Subcutaneous abdominal adipose tissue (tissue), 5 donors: ENCODE measurements around the gene RELA.

Experiments
- H3K27ac ChIP-seq: one replicate; pipeline ENCODE4 v1.7.0; 2013; ENCODE audit warnings: low read depth, mild to moderate bottlenecking, inconsistent platforms, low read length, moderate library complexity
- H3K27me3 ChIP-seq, 5 donors: one replicate each; pipeline ENCODE4 v1.7.0; 2013; ENCODE audit warnings: low read length in 5 of 5, inconsistent platforms in 1 of 5; ENCODE audit not compliant: control insufficient read depth in 5 of 5, insufficient read depth in 4 of 5
- H3K36me3 ChIP-seq, 5 donors: one replicate each; pipeline ENCODE4 v1.7.0; 2013; ENCODE audit warnings: low read length in 5 of 5; ENCODE audit not compliant: control insufficient read depth in 5 of 5, insufficient read depth in 5 of 5
- H3K4me1 ChIP-seq, 5 donors: one replicate each; pipeline ENCODE4 v1.7.0; 2013; ENCODE audit warnings: low read length in 5 of 5, mild to moderate bottlenecking in 3 of 5, moderate library complexity in 1 of 5; ENCODE audit not compliant: control insufficient read depth in 5 of 5, insufficient read depth in 5 of 5
- H3K4me3 ChIP-seq, 5 donors: one replicate each; pipeline ENCODE4 v1.7.0; 2013; ENCODE audit warnings: low read length in 5 of 5, low read depth in 1 of 5
- H3K9ac ChIP-seq, 5 donors: one replicate each; pipeline ENCODE4 v1.7.0; 2013; ENCODE audit warnings: low read length in 5 of 5, mild to moderate bottlenecking in 4 of 5, moderate library complexity in 3 of 5
- H3K9me3 ChIP-seq, 5 donors: one replicate each; pipeline ENCODE4 v1.7.0; 2013; ENCODE audit warnings: low read length in 5 of 5; ENCODE audit not compliant: control insufficient read depth in 5 of 5
- donor health status: healthy.
- donor health status: healthy.
- donor health status: healthy.
- donor health status: healthy.
- donor health status: healthy.

RELA gene

DNA sequence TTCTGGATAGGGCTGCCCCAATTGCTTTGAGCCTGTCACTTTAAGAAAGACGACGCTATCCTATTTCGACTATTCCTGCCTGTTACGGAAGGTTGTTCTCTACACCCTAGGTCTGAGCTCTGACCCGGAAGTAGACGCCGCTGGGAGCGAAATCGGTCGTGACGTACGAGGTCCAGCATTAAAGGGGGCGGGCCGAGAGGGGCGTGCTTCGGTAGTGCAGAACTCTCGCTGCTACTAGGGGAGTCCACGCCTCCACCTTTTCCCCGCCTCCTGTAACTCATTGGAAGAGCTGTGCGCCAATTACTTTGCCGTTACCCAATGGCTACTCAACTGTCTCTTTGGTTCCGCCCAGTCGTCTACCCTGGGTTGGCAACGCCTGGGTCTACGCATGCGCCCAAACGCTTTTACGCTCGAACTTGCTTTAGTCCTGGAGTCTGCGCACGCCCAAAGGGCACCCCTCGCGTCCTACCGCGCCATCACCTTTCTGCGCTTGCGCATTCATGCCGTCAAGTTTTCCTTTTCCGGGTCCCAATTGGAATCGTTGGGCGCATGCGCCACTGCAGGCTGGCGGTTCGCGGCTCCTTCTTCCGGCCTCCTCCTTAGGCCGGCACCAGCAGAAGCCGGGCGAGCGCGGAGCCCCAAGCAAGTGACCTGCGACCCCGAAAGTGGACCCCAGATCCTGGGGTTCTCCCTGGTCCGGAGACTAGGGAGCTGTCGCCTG lies 47.3 kb downstream of the RELA start, which contains the start of gene PCNX3:
PCNX3 (plus strand) TSS at position 548 of the 721 bp plus-strand sequence. CDS start 536 bp downstream, outside the sequence.
- peak within 1 kb of the TSS; percentile 82 to 90 (median 88) for H3K9ac ChIP-seq
- peaks cover 0 to 53% (median 45%) of the 10 kb centered on the region in 5 donors for H3K36me3 ChIP-seq
- H3K4me1 ChIP-seq: peaks cover 10 to 58% (median 47%) of the 10 kb centered on the region in 5 donors
- H3K4me3 ChIP-seq: peak within 1 kb of the TSS; percentile 79 to 98 (median 89)
- H3K27ac ChIP-seq: peak within 1 kb of the TSS; percentile 91
- no peaks in the 10 kb centered on the region for H3K9me3 ChIP-seq
- no peaks in the 10 kb centered on the region for H3K27me3 ChIP-seq

DNA sequence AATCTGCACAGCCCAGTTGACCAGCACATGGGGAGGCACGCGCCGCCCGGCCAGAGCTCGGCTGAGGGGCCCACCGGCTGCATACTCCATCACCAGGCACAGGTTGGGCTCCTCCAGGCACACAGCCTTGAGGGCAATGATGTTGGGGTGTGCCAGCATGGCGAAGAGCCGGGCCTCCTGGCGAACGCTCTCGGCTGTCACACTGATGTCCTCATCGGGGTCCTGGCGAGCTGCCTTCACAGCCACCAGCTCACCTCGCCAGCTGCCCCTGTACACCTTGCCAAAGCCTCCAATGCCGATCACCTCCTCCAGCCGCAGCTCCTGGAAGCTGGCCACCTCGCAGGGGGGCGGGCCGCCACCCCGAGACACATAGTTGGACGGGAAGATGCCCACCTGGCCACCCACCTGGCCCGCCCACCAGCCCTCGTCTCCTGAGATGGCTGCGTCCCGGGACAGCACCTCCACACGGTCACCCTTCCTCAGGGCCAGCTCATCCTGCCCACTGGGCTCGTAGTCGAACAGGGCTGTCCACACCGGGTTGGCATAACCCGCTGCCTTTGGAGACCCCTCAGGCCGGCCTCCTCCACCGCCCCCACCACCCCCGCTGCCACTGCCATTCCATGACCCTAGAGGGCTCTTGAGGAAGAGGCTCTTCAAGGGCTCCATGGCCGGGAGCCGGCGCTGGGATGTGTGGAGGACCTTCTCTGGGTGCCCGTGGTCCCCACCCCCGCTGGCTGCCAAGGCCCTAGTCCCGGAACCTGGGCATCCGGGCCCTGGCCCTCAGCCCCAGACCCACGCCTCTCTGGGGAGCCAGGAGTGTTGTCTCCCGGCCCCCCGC lies 49.4 kb downstream of the RELA start:
- Histone ChIP-seq H3K27me3 (no peaks in the 10 kb centered on the region), H3K4me1 (peaks cover 10 to 77% (median 63%) of the 10 kb centered on the region in 5 donors), H3K36me3 (peaks cover 0 to 50% (median 30%) of the 10 kb centered on the region in 5 donors), H3K9ac (peak overlapping the region in 4 of 5 donors; percentile 60 to 92 (median 90)), H3K4me3 (peak overlapping the region; percentile 66 to 95 (median 78)), H3K27ac (peak overlapping the region; percentile 91), H3K9me3 (no peaks in the 10 kb centered on the region)

DNA sequence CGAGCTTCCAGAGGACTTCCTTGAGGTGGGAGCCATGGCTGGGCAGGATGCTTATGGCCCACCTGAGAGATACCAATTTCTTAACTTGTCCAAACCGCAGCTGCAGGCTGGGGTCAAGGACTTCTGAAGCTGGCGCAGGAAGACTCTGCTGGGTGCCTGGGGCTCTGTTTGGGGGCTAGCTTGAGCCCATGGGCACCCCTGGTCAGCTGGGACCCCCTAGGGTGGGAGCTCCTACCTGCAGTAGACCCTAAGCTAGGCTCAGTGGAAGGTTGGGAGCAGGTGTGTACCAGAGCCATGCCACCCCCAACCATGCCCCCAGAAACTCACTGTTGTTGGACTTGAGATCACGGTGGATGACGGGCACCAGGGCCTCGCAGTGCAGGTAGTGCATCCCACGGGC lies 50.0 kb downstream of the RELA start:
- Histone ChIP-seq H3K9ac (peak overlapping the region; percentile 22 to 92 (median 68)), H3K27me3 (no peaks in the 10 kb centered on the region), H3K36me3 (peaks cover 0 to 50% (median 30%) of the 10 kb centered on the region in 5 donors), H3K4me1 (peaks cover 10 to 83% (median 69%) of the 10 kb centered on the region in 5 donors), H3K27ac (peak overlapping the region; percentile 91), H3K4me3 (peak overlapping the region; percentile 66 to 95 (median 78)), H3K9me3 (no peaks in the 10 kb centered on the region)

DNA sequence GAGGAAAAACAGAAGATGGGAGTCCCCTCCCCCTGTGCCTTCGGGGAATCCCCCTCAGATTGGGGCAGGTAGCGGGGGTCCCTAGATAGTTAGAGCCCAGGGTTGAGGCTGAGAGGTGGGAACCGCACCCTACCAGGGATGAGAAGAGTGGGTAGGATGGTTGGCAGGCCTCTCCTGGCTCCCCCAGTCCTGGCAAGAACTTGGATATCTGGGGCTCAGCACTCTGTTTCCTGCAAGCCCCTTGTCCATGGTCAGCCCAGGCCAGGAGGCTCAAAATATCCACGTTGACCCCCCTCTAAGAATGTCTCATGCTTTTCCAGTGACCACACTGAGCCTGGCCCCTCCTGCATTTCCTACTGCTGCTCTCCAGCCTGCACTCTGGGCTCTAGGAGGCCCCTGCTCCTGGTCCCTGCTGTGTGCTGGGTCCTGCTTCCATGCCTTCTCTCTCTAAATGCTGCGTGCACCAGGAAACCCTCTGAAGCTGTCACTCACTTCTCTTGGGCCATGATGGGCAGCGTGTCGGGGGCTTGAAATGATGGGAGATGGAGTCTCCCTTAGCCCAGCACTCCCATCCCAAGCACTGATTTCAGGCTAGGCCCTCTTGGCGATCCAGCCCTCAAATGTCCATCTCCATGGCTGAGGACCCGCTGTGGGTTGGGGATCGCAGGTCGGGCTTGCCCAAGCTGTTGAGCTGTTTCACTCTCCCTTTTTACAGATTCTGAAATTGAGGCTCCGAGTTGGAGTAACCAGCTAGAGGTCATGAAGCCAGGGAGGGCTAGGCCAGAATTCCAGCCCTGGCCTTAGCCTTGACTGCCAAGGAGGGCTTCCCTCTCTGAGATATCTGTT lies 50.7 kb downstream of the RELA start:
- peaks cover 0 to 48% (median 30%) of the 10 kb centered on the region in 5 donors for H3K36me3 ChIP-seq
- H3K9me3 ChIP-seq: no peaks in the 10 kb centered on the region
- H3K4me3 ChIP-seq: peak overlapping the region; percentile 66 to 95 (median 78)
- peak overlapping the region; percentile 91 for H3K27ac ChIP-seq
- peak overlapping the region; percentile 22 to 92 (median 73) for H3K9ac ChIP-seq
- peaks cover 9 to 83% (median 70%) of the 10 kb centered on the region in 5 donors for H3K4me1 ChIP-seq
- H3K27me3 ChIP-seq: no peaks in the 10 kb centered on the region

DNA sequence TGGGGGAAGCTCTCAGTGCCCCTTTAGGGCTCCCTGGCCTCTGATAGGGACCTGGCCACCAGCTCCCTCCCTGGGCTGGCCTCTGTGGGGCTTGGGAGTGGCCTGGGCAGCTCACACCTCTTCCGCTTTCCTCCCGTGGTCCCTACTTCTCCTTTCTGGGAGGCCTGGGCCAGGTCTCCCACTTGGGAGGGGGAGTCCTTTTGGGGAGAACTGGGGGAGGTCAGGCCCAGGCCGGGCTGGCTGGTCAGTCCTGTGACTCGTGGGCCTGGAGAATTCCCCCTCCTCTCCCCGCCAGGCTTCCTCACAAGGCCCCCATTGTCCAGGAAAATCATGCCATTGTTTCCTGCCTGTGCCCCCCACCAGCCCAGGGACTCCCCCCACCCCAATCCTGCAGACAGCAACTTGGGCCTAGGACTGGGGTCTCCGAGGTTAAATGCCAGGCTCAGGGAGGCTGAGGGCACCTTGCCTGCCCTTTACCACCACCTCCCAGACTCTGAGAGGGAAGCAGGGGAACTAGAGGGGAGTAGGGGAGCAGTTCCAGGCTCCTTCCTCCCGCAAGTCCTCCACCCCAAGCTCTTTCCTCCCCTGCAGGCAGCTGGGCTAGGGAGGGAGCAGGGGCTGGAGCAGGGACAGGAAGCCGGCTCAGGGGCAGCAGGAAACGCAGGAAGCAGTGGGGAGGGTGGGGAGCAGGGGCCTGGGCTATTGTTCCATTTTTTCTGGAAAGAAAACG lies 51.5 kb downstream of the RELA start:
- H3K27me3 ChIP-seq: no peaks in the 10 kb centered on the region
- peak overlapping the region; percentile 91 for H3K27ac ChIP-seq
- H3K9me3 ChIP-seq: no peaks in the 10 kb centered on the region
- H3K4me1 ChIP-seq: peaks cover 4 to 80% (median 68%) of the 10 kb centered on the region in 5 donors
- peak overlapping the region; percentile 5 to 92 (median 59) for H3K9ac ChIP-seq
- peak overlapping the region; percentile 66 to 95 (median 78) for H3K4me3 ChIP-seq
- H3K36me3 ChIP-seq: peaks cover 0 to 50% (median 34%) of the 10 kb centered on the region in 5 donors

DNA sequence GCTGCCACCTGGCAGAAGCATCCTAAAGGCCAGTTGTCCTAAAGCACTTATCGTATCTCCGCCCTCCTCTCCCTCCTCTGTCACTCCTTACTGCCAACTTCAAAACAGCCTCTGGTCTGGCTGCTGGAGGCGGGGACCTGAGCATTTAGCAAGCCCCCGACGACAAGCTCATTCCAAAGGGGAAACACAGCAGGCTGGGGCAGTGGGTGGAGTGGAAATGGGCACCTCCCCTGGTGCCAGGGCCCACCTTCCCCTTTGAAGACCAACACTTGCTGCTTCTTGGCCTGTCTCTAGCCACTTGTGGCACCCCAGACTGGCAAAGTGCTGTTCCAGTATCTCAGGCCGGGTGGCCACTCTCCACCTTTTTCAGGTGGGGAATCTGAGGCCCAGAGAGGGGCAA lies 52.3 kb downstream of the RELA start:
- Histone ChIP-seq H3K27me3 (no peaks in the 10 kb centered on the region), H3K9ac (peak overlapping the region in 4 of 5 donors; percentile 5 to 90 (median 49)), H3K36me3 (peaks cover 0 to 58% (median 42%) of the 10 kb centered on the region in 5 donors), H3K9me3 (no peaks in the 10 kb centered on the region), H3K4me1 (peaks cover 4 to 78% (median 67%) of the 10 kb centered on the region in 5 donors), H3K27ac (peak overlapping the region; percentile 91), H3K4me3 (peak overlapping the region in 4 of 5 donors; percentile 17 to 95 (median 84))

DNA sequence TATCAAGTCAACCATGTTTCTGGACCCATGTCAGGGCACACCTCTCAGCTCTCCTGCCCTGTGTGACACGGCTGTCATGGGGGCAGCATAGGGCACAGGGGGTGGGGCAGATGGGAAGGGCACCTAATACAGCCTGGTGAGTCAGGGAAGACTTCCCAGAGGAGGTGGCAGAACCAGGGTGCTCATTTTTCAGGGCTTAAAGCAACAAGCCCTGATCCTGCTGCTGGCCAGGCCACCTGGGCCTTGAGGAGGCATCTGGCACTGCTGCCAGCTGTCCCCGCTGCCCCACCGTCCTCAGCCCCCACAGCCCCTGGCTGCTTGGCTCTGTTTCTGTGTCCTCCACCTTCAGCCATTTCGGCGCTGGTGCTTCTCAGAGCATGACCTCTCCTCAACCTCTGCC lies 53.1 kb downstream of the RELA start:
- Histone ChIP-seq H3K36me3 (peaks cover 0 to 65% (median 49%) of the 10 kb centered on the region in 5 donors), H3K4me1 (peaks cover 4 to 74% (median 64%) of the 10 kb centered on the region in 5 donors), H3K27ac (peak overlapping the region; percentile 91), H3K27me3 (no peaks in the 10 kb centered on the region), H3K9me3 (no peaks in the 10 kb centered on the region), H3K4me3 (peak overlapping the region in 2 of 5 donors; percentile 10 to 89), H3K9ac (peak overlapping the region in 1 of 5 donors; percentile 81)

DNA sequence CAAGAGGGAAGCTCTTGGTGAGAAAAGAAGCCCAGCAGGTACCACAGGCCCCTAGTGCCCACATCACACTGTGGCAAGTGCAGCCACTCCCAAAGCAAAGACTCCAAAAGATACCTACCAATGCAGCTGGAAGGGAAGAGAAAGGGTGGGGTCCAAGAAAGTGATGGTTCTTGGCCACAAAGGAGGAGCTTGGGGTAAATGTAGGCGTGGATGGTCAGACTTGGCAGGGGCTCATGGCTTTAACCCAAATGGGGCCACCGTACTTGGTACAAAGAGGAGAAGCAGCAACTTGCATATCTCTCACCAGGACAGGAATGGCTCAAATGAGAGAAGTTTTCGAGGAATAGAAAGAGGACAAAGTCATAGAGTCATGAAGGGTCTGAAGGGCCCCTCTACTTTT lies 53.5 kb downstream of the RELA start:
- Histone ChIP-seq H3K4me1 (peaks cover 4 to 70% (median 61%) of the 10 kb centered on the region in 5 donors), H3K9ac (peak overlapping the region in 1 of 5 donors; percentile 81), H3K4me3 (peak overlapping the region in 1 of 5 donors; percentile 89), H3K27ac (peak overlapping the region; percentile 91), H3K9me3 (no peaks in the 10 kb centered on the region), H3K36me3 (peaks cover 0 to 70% (median 53%) of the 10 kb centered on the region in 5 donors), H3K27me3 (no peaks in the 10 kb centered on the region)
